ENCODE results near the gene TCEA3. TPM values are rescaled to one million over a fixed set of nuclear protein-coding genes. Genes with fewer than 3 reads are reported as not detected.

The TCEA3 gene
- total and polyA plus RNA-seq, 2 donors (not counting 3 experiments of a cell fraction or from before 2014, with no cell fraction given) = 1.5 to 3.7 TPM

DNA sequence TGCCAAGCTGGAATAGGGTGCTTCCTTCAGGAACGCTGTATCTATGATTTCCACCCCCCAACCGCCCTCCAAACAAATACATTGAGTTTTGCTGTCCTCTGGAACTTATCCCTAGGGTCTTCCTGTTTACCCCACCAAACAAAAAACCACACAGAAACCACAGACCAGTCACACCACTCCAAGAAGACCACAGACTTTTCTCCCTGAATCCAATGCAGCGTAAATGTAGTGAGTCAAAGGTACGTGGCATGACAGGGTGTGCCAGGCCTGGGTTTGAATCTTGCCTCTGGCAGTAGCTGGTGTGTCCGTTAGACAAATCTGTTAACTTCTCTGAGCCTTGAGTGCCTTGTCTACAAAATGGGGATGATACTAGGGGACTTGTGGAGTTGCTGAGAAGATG, 31.7 kb upstream of the TCEA3 start:
- FAIRE-seq = no peak
- dilution Hi-C loops (cut with MboI; ENCODE audit: extremely low pct_ligation_motif_present, low sequenced_read_pairs) (no loop called here), intact Hi-C loops (cut with micrococcal nuclease) (no loop called here)
- Histone ChIP-seq H3K9me3 (replicated peaks; ENCODE audit: control insufficient read depth, insufficient read depth, low read length) (no peaks in the 10 kb centered on the region), H3K4me3 (replicated peaks in 1 of 3; ENCODE audit: insufficient read depth in 1 of 3, low read depth in 1 of 3, low read length in 3 of 3) (no peak overlapping the region), H3K27ac (ENCODE audit: insufficient read depth, low read depth, low read length) (no peak overlapping the region), H3K4me1 (ENCODE audit: control insufficient read depth, extremely low read depth, insufficient read depth, low read length) (no peaks in the 10 kb centered on the region), H3K27me3 (ENCODE audit: control insufficient read depth in 2 of 2, insufficient read depth in 2 of 2, low read length in 2 of 2) (no peaks in the 10 kb centered on the region), H4K20me1 (replicated peaks; ENCODE audit: control insufficient read depth, extremely low read depth, insufficient read depth, low read length) (no peaks in the 10 kb centered on the region), H3K4me2 (ENCODE audit: insufficient read depth, low read length) (no peak overlapping the region), H3K9me1 (replicated peaks; ENCODE audit: control insufficient read depth, extremely low read depth, insufficient read depth, low read length) (no peaks in the 10 kb centered on the region), H3K9ac (replicated peaks; ENCODE audit: extremely low read depth, insufficient read depth, low read length) (no peak overlapping the region), H3K79me2 (ENCODE audit: control insufficient read depth, insufficient read depth, low read length) (no peaks in the 10 kb centered on the region), H2AFZ (ENCODE audit: low read depth, low read length) (no peak overlapping the region), H3K36me3 (ENCODE audit: control insufficient read depth in 2 of 2, extremely low read depth in 1 of 2, insufficient read depth in 2 of 2, low read length in 2 of 2) (peaks cover 0 to 2% of the 10 kb centered on the region in 2 experiments)
- BruUV-seq (replicated peaks) = no TSS peak
- CTCF ChIA-PET = no interaction called here
- DNase-seq (ENCODE audit: low read depth, low spot score) = no peak
- TF ChIP-seq GATA2 (IDR thresholded peaks at IDR 0.05; ENCODE audit: insufficient read depth, insufficient read length, low read depth, low read length) = no peak
- TF ChIP-seq FOS (IDR thresholded peaks at IDR 0.05; ENCODE audit: borderline replicate concordance, insufficient read depth, low read length) = no peak
- TF ChIP-seq EZH2 (IDR thresholded peaks at IDR 0.05; ENCODE audit: borderline replicate concordance, low read depth, low read length, severe bottlenecking) = no peak
- TF ChIP-seq MYC (IDR thresholded peaks at IDR 0.05; ENCODE audit: low read depth, low read length) = no peak
- TF ChIP-seq POLR2A (IDR thresholded peaks at IDR 0.05; ENCODE audit: low read depth, low read length) = no peak
- TF ChIP-seq, protein P1, sequence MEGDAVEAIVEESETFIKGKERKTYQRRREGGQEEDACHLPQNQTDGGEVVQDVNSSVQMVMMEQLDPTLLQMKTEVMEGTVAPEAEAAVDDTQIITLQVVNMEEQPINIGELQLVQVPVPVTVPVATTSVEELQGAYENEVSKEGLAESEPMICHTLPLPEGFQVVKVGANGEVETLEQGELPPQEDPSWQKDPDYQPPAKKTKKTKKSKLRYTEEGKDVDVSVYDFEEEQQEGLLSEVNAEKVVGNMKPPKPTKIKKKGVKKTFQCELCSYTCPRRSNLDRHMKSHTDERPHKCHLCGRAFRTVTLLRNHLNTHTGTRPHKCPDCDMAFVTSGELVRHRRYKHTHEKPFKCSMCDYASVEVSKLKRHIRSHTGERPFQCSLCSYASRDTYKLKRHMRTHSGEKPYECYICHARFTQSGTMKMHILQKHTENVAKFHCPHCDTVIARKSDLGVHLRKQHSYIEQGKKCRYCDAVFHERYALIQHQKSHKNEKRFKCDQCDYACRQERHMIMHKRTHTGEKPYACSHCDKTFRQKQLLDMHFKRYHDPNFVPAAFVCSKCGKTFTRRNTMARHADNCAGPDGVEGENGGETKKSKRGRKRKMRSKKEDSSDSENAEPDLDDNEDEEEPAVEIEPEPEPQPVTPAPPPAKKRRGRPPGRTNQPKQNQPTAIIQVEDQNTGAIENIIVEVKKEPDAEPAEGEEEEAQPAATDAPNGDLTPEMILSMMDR (IDR thresholded peaks at IDR 0.05; ENCODE audit: extremely low read depth in 1 of 2, insufficient read depth in 1 of 2, low read depth in 1 of 2, low read length in 2 of 2) = no peak
- TF ChIP-seq POLR2AphosphoS5 (IDR thresholded peaks at IDR 0.05; ENCODE audit: insufficient read depth, low read depth, low read length) = no peak
- TF ChIP-seq JUN (IDR thresholded peaks at IDR 0.05; ENCODE audit: borderline replicate concordance, insufficient read depth, insufficient read length, low read depth) = no peak
- TF ChIP-seq, protein P2, sequence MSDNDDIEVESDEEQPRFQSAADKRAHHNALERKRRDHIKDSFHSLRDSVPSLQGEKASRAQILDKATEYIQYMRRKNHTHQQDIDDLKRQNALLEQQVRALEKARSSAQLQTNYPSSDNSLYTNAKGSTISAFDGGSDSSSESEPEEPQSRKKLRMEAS (IDR thresholded peaks at IDR 0.05; ENCODE audit: insufficient read depth, insufficient read length) = no peak
- POLR2A ChIA-PET = no interaction called here
